ENCODE results near the gene LHX8. TPM values are rescaled to one million over a fixed set of nuclear protein-coding genes. Genes with fewer than 3 reads are reported as not detected.

The LHX8 gene
- total RNA-seq, 1 experiment from 2014 or later = not detected

DNA sequence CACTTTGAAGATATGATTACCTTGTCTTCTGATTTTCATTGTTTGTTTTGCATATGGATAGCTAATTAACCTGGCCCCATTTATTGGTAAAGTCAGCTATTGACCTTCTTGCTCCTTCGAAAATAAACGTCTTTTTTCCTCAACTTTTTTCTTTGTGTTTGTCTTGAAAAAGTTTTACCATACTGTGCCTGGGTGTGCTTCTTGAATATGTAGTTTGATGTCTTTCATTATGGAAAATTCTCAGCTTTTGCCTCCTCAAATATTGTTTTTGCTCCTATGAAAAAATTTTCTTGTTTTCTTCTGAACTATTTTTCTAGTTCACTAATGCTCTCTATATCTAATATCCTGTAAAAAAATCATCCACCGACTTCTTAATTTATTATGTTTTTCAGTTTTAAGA is 25.0 kb downstream of the LHX8 start:
- ChIA-PET POLR2A (no interaction called here), CTCF (no interaction called here)
- no peak overlapping the region for H3K27ac ChIP-seq (ENCODE audit: low read length)
- no peak for ATAC-seq
- H3K4me1 ChIP-seq (ENCODE audit: control insufficient read depth, insufficient read depth, low read length) = no peaks in the 10 kb centered on the region
- no peaks in the 10 kb centered on the region; the same call in 1 of the 2 replicates for H3K9me3 ChIP-seq (ENCODE audit: control insufficient read depth, insufficient read depth, low read depth, low read length)
- H3K36me3 ChIP-seq (ENCODE audit: control insufficient read depth, insufficient read depth, low read length) = no peaks in the 10 kb centered on the region
- no peak for TF ChIP-seq POLR2AphosphoS5 (IDR thresholded peaks at IDR 0.05; ENCODE audit: low read depth, low read length)
- TF ChIP-seq, protein P1, sequence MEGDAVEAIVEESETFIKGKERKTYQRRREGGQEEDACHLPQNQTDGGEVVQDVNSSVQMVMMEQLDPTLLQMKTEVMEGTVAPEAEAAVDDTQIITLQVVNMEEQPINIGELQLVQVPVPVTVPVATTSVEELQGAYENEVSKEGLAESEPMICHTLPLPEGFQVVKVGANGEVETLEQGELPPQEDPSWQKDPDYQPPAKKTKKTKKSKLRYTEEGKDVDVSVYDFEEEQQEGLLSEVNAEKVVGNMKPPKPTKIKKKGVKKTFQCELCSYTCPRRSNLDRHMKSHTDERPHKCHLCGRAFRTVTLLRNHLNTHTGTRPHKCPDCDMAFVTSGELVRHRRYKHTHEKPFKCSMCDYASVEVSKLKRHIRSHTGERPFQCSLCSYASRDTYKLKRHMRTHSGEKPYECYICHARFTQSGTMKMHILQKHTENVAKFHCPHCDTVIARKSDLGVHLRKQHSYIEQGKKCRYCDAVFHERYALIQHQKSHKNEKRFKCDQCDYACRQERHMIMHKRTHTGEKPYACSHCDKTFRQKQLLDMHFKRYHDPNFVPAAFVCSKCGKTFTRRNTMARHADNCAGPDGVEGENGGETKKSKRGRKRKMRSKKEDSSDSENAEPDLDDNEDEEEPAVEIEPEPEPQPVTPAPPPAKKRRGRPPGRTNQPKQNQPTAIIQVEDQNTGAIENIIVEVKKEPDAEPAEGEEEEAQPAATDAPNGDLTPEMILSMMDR (IDR thresholded peaks at IDR 0.05) = no peak
- TF ChIP-seq SIN3A (IDR thresholded peaks at IDR 0.05; ENCODE audit: borderline replicate concordance, insufficient read depth, low read depth, low read length) = no peak
- no peak for TF ChIP-seq TCF7L2 (IDR thresholded peaks at IDR 0.05; ENCODE audit: low read depth, low read length)
- TF ChIP-seq REST (IDR thresholded peaks at IDR 0.05; ENCODE audit: insufficient read depth in 1 of 2, low read depth in 2 of 2, low read length in 1 of 2) = no peak
- intact Hi-C loops (cut with micrococcal nuclease; ENCODE audit: unreplicated experiment) = no loop called here
- no peak overlapping the region for H3K4me3 ChIP-seq (ENCODE audit: low read depth in 2 of 2, low read length in 2 of 2)
- DNase-seq (ENCODE audit: low read depth, low spot score) = no peak
- no TSS peak for BruUV-seq (replicated peaks)
- in situ Hi-C loops (cut with HindIII; ENCODE audit: low pct_unique_long_range_greater_than_20kb, low sequenced_read_pairs) = no loop called here
- H3K27me3 ChIP-seq (ENCODE audit: control insufficient read depth, insufficient read depth, low read length) = no peaks in the 10 kb centered on the region

GRCh38 chr1:75165264-75165663 is 31.1 kb downstream of the LHX8 start:
- Histone ChIP-seq H3K36me3 (ENCODE audit: control insufficient read depth, insufficient read depth, low read length) (no peaks in the 10 kb centered on the region), H3K27ac (ENCODE audit: low read length) (no peak overlapping the region), H3K9me3 (ENCODE audit: control insufficient read depth, insufficient read depth, low read depth, low read length) (no peaks in the 10 kb centered on the region), H3K4me3 (ENCODE audit: low read depth in 2 of 2, low read length in 2 of 2) (no peak overlapping the region), H3K4me1 (ENCODE audit: control insufficient read depth, insufficient read depth, low read length) (no peaks in the 10 kb centered on the region), H3K27me3 (ENCODE audit: control insufficient read depth, insufficient read depth, low read length) (no peaks in the 10 kb centered on the region)
- in situ Hi-C loops (cut with HindIII; ENCODE audit: low pct_unique_long_range_greater_than_20kb, low sequenced_read_pairs) = no loop called here
- no peak for ATAC-seq
- intact Hi-C loops (cut with micrococcal nuclease; ENCODE audit: unreplicated experiment) = no loop called here
- CTCF ChIA-PET = no interaction called here
- TF ChIP-seq SIN3A (IDR thresholded peaks at IDR 0.05; ENCODE audit: borderline replicate concordance, insufficient read depth, low read depth, low read length) (no peak), TCF7L2 (IDR thresholded peaks at IDR 0.05; ENCODE audit: low read depth, low read length) (no peak), POLR2AphosphoS5 (IDR thresholded peaks at IDR 0.05; ENCODE audit: low read depth, low read length) (no peak), REST (IDR thresholded peaks at IDR 0.05; ENCODE audit: insufficient read depth in 1 of 2, low read depth in 2 of 2, low read length in 1 of 2) (no peak)
- TF ChIP-seq, protein P1 (IDR thresholded peaks at IDR 0.05) = no peak
- POLR2A ChIA-PET = no interaction called here
- DNase-seq (ENCODE audit: low read depth, low spot score) = no peak
- no TSS peak for BruUV-seq (replicated peaks)
